HepG2 (cell line): ENCODE measurements around the gene TMEM151A. TPM values are rescaled to one million over a fixed set of nuclear protein-coding genes. Genes with fewer than 3 reads are reported as not detected.

ENCODE experiments used
- CHD4 ChIP-seq: fragments of 200-600 bp; sonication (generic); IDR thresholded peaks from 2 replicates; pipeline ENCODE4 v1.7.0; 2017; ENCODE audit warnings: mild to moderate bottlenecking, low read length, borderline replicate concordance
- HMGA1 ChIP-seq: sonication (generic); formaldehyde crosslinking; conservative IDR thresholded peaks from 2 replicates; pipeline ENCODE4 v1.4.0; 2020; ENCODE audit warnings: missing genetic modification reagents
- HNRNPK ChIP-seq: fragments of 200-400 bp; formaldehyde crosslinking; IDR thresholded peaks from 2 replicates; pipeline ENCODE4 v1.6.1; 2018; ENCODE audit warnings: low read length, low read depth, moderate library complexity, mild to moderate bottlenecking; ENCODE audit not compliant: poor library complexity, severe bottlenecking
- MAX ChIP-seq: IDR thresholded peaks from 2 replicates; pipeline ENCODE4 v1.6.1; 2012; ENCODE audit warnings: inconsistent platforms
- NFKB2 ChIP-seq: sonication (generic); formaldehyde crosslinking; IDR thresholded peaks from 2 replicates; pipeline ENCODE4 v1.4.0; 2020; ENCODE audit warnings: missing genetic modification reagents, borderline replicate concordance
- NR2F2 ChIP-seq: IDR thresholded peaks from 2 replicates; pipeline ENCODE4 v1.6.1; 2012; ENCODE audit warnings: low read depth, inconsistent platforms, borderline replicate concordance
- PPARG ChIP-seq: conservative IDR thresholded peaks from 2 replicates; pipeline ENCODE4 v1.6.1; 2016; ENCODE audit warnings: missing biosample characterization, missing genetic modification reagents
- REL ChIP-seq: sonication (generic); formaldehyde crosslinking; conservative IDR thresholded peaks from 2 replicates; pipeline ENCODE4 v1.8.0; 2022; ENCODE audit warnings: mild to moderate bottlenecking, missing genetic modification reagents, moderate library complexity
- RORA ChIP-seq: sonication (generic); formaldehyde crosslinking; IDR thresholded peaks from 2 replicates; pipeline ENCODE4 v1.5.0; 2020; ENCODE audit warnings: mild to moderate bottlenecking, missing genetic modification reagents, moderate library complexity
- TCF12 ChIP-seq, 2 experiments: fragments of 450-650 bp in 1 of 2; sonication (generic) in 1 of 2; formaldehyde crosslinking in 1 of 2; IDR thresholded peaks; 2 replicates each; pipeline versions ENCODE4 v1.6.1 to v1.8.0; 2017 to 2022; ENCODE audit warnings: antibody characterized with exemption in 1 of 2, mild to moderate bottlenecking in 1 of 2, missing genetic modification reagents in 1 of 2, moderate library complexity in 1 of 2
- ZBTB2 ChIP-seq: sonication (generic); formaldehyde crosslinking; IDR thresholded peaks from 2 replicates; pipeline ENCODE4 v1.8.0; 2022; ENCODE audit warnings: low read depth, missing genetic modification reagents
- ZNF143 ChIP-seq: sonication (generic); formaldehyde crosslinking; IDR thresholded peaks from 2 replicates; pipeline ENCODE4 v1.4.0; 2020; ENCODE audit warnings: missing genetic modification reagents
- ZNF180 ChIP-seq: sonication (generic); formaldehyde crosslinking; IDR thresholded peaks from 2 replicates; pipeline ENCODE4 v1.4.0; 2020; ENCODE audit warnings: low read depth, missing genetic modification reagents, borderline replicate concordance
- ZNF234 ChIP-seq: sonication (generic); formaldehyde crosslinking; conservative IDR thresholded peaks from 2 replicates; pipeline ENCODE4 v1.5.1; 2020; ENCODE audit warnings: mild to moderate bottlenecking, missing genetic modification reagents
- ZNF253 ChIP-seq: sonication (generic); formaldehyde crosslinking; IDR thresholded peaks from 2 replicates; pipeline ENCODE4 v1.8.0; 2022; ENCODE audit warnings: mild to moderate bottlenecking, missing genetic modification reagents, borderline replicate concordance
- ZNF331 ChIP-seq: sonication (generic); formaldehyde crosslinking; IDR thresholded peaks from 2 replicates; pipeline ENCODE4 v1.4.0; 2020; ENCODE audit warnings: missing genetic modification reagents
- ZNF619 ChIP-seq: sonication (generic); formaldehyde crosslinking; IDR thresholded peaks from 2 replicates; pipeline ENCODE4 v1.4.0; 2020; ENCODE audit warnings: mild to moderate bottlenecking, missing genetic modification reagents
- ZNF790 ChIP-seq: sonication (generic); formaldehyde crosslinking; IDR thresholded peaks from 2 replicates; pipeline ENCODE4 v1.8.0; 2022; ENCODE audit warnings: missing genetic modification reagents, mild to moderate bottlenecking, borderline replicate concordance
- ZNF816 ChIP-seq: sonication (generic); formaldehyde crosslinking; IDR thresholded peaks from 2 replicates; pipeline ENCODE4 v1.8.0; 2022; ENCODE audit warnings: missing genetic modification reagents, mild to moderate bottlenecking, borderline replicate concordance
- polyA plus RNA-seq, 8 experiments: library from polyadenylated mRNA; depleted of rRNA in 3 of 8; stranded (reverse) in 7 of 8; unstranded in 1 of 8; fragments of >200 nt; fragmentation: Illumina TruSeq in 4 of 8; extraction: Trizol in 4 of 8; gene quantifications; 2 replicates each; pipeline versions ENCODE4 v1.2.1 to v1.2.3, GENCODE V29; 2011 to 2016; ENCODE audit warnings: low read depth in 4 of 8, missing spikeins in 1 of 8, mixed read lengths in 1 of 8; ENCODE audit not compliant: insufficient read depth in 1 of 8
- total RNA-seq, 5 experiments: library from RNA; depleted of rRNA; stranded (reverse); fragments of >200 nt; fragmentation: Illumina TruSeq; extraction: Trizol; gene quantifications; 2 replicates each; pipeline ENCODE4 v1.2.3, GENCODE V29; 2016; ENCODE audit warnings: low read depth in 1 of 5
- TF ChIP-seq, protein P1 (sequence below): sonication (generic); formaldehyde crosslinking; IDR thresholded peaks from 2 replicates; pipeline ENCODE4 v1.4.0; 2020; ENCODE audit warnings: missing genetic modification reagents
- TF ChIP-seq, protein P2 (sequence below), 2 experiments: sonication (generic) in 1 of 2; formaldehyde crosslinking in 1 of 2; IDR thresholded peaks; 2 replicates each; pipeline versions ENCODE4 v1.5.1 to v1.6.1; 2011 to 2020; ENCODE audit warnings: borderline replicate concordance in 1 of 2, low read depth in 1 of 2, low read length in 1 of 2, mild to moderate bottlenecking in 1 of 2, missing genetic modification reagents in 1 of 2, moderate library complexity in 1 of 2
- TF ChIP-seq, protein P3 (sequence below): sonication (generic); formaldehyde crosslinking; IDR thresholded peaks from 2 replicates; pipeline ENCODE4 v1.8.1; 2023; ENCODE audit warnings: missing genetic modification reagents, inconsistent platforms, borderline replicate concordance

Gene TMEM151A
- total and polyA plus RNA-seq, 2 of the 13 experiments (the other 11 are each of a cell fraction or from before 2014, with no cell fraction given): 0.18 to 0.33 TPM

DNA sequence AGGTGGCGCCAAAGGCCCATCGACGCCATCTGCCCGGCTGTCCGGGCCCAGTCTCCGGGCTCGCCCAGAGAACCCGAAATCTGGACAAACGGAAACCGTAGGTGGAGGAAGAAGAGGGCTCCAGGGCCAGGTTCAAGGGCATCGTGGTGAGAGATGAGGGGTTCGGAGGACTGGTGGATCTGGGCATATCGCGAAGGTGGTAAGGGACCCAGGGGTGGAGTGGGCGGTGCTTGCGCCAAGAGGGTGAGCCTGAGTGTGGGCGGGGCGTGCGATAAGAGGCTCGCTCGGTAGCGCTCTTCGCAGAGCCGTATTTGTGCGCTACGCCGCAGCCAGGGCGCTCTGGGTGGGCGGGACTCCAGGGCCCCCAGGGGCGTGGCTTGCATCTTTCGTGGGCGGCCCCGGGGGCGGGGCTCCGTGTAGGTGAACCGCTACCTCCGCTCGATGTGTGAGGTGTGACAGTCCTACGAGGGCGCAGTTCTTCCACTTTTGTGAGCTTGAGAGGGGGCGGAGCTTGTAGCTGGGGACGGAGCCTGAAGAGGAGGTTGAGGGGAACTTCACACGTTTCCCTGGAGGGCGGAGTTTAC, 20.4 kb downstream of the TMEM151A start (continued):
- TF ChIP-seq, protein P1, sequence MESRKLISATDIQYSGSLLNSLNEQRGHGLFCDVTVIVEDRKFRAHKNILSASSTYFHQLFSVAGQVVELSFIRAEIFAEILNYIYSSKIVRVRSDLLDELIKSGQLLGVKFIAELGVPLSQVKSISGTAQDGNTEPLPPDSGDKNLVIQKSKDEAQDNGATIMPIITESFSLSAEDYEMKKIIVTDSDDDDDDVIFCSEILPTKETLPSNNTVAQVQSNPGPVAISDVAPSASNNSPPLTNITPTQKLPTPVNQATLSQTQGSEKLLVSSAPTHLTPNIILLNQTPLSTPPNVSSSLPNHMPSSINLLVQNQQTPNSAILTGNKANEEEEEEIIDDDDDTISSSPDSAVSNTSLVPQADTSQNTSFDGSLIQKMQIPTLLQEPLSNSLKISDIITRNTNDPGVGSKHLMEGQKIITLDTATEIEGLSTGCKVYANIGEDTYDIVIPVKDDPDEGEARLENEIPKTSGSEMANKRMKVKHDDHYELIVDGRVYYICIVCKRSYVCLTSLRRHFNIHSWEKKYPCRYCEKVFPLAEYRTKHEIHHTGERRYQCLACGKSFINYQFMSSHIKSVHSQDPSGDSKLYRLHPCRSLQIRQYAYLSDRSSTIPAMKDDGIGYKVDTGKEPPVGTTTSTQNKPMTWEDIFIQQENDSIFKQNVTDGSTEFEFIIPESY: no peak
- TF ChIP-seq ZNF816 (CRISPR knock-in tag): no peak
- TF ChIP-seq HNRNPK: no peak
- TF ChIP-seq NR2F2: no peak
- 0 out of 2 replicates have a peak, but pooled peaks have one; percentile 16 for TF ChIP-seq ZNF331
- TF ChIP-seq NFKB2: no peak; the same call in 1 of the 2 replicates
- no peak for TF ChIP-seq ZNF234
- TF ChIP-seq TCF12 (IDR thresholded peaks at IDR 0.05): no peak
- peak; percentile 15; the same call in 1 of the 2 replicates for TF ChIP-seq TCF12 (CRISPR knock-in tag; IDR thresholded peaks at IDR 0.05)
- no peak for TF ChIP-seq HMGA1 (CRISPR knock-in tag)
- TF ChIP-seq ZNF253 (CRISPR knock-in tag): no peak
- TF ChIP-seq, protein P2, sequence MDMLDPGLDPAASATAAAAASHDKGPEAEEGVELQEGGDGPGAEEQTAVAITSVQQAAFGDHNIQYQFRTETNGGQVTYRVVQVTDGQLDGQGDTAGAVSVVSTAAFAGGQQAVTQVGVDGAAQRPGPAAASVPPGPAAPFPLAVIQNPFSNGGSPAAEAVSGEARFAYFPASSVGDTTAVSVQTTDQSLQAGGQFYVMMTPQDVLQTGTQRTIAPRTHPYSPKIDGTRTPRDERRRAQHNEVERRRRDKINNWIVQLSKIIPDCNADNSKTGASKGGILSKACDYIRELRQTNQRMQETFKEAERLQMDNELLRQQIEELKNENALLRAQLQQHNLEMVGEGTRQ (IDR thresholded peaks at IDR 0.05; ENCODE audit: low read depth, low read length): no peak
- TF ChIP-seq, protein P2 (CRISPR knock-in tag; IDR thresholded peaks at IDR 0.05; ENCODE audit: borderline replicate concordance): peak; percentile 50; the same call in 1 of the 2 replicates
- peak; percentile 65; the same call in 1 of the 2 replicates for TF ChIP-seq ZNF619
- TF ChIP-seq, protein P3, sequence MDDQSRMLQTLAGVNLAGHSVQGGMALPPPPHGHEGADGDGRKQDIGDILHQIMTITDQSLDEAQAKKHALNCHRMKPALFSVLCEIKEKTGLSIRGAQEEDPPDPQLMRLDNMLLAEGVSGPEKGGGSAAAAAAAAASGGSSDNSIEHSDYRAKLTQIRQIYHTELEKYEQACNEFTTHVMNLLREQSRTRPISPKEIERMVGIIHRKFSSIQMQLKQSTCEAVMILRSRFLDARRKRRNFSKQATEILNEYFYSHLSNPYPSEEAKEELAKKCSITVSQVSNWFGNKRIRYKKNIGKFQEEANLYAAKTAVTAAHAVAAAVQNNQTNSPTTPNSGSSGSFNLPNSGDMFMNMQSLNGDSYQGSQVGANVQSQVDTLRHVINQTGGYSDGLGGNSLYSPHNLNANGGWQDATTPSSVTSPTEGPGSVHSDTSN: no peak
- TF ChIP-seq CHD4: no peak
- no peak for TF ChIP-seq REL
- TF ChIP-seq ZNF180 (CRISPR knock-in tag): no peak
- TF ChIP-seq ZNF143: no peak
- TF ChIP-seq ZBTB2 (CRISPR knock-in tag): no peak
- TF ChIP-seq ZNF790 (CRISPR knock-in tag): no peak
- TF ChIP-seq RORA: no peak
- no peak for TF ChIP-seq PPARG (CRISPR knock-in tag)
- TF ChIP-seq MAX: peak; percentile 44
